Naive thymus-derived CD4-positive, alpha-beta T cell (primary cell): ENCODE results near the gene WNT3A. TPM values are rescaled to one million over a fixed set of nuclear protein-coding genes. Genes with fewer than 3 reads are reported as not detected.

Experiments used
- ATAC-seq: fragments of 150-1000 bp; cut with Tn5 transposase; 2 replicates; pipeline ENCODE4 v1.10.0; 2021; ENCODE audit warnings: mild to moderate bottlenecking, moderate library complexity
- CTCF ChIA-PET: fragments of 350-600 bp; sonication (Branson Sonifier 250); formaldehyde crosslinking; loops from one replicate; lab custom pipeline; 2021; ENCODE audit warnings: antibody characterized with exemption; lab: Charles Lee
- POLR2A ChIA-PET: fragments of 350-600 bp; sonication (Branson Sonifier 250); formaldehyde crosslinking; loops from one replicate; lab custom pipeline; 2021; ENCODE audit warnings: antibody characterized with exemption, inconsistent platforms; lab: Charles Lee
- DNase-seq, 9 donors: peaks; one replicate each; pipeline versions ENCODE4 v3.0.0 to v3.0.0-alpha.2; 2020 to 2022; ENCODE audit warnings: mixed read lengths in 1 of 9
- H3K27ac ChIP-seq: one replicate; pipeline ENCODE4 v1.7.0; 2013; ENCODE audit warnings: mild to moderate bottlenecking, low read depth, low read length, moderate library complexity
- H3K27me3 ChIP-seq, 2 donors: one replicate each; pipeline ENCODE4 v1.7.0; 2013; ENCODE audit warnings: low read length in 2 of 2, mild to moderate bottlenecking in 2 of 2, moderate library complexity in 2 of 2; ENCODE audit not compliant: control insufficient read depth in 2 of 2, insufficient read depth in 2 of 2
- H3K36me3 ChIP-seq, 3 experiments: 1 replicate in 2 of 3; 2 replicates in 1 of 3; pipeline ENCODE4 v1.7.0; 2013; ENCODE audit warnings: low read length in 3 of 3, mild to moderate bottlenecking in 3 of 3, moderate library complexity in 1 of 3; ENCODE audit not compliant: insufficient read depth in 3 of 3, control insufficient read depth in 2 of 3
- H3K4me1 ChIP-seq, 2 donors: one replicate each; pipeline ENCODE4 v1.7.0; 2013; ENCODE audit warnings: low read length in 2 of 2, mild to moderate bottlenecking in 2 of 2, moderate library complexity in 1 of 2; ENCODE audit not compliant: control insufficient read depth in 2 of 2, insufficient read depth in 2 of 2
- H3K4me3 ChIP-seq: 2 replicates; pipeline ENCODE4 v1.7.0; 2013; ENCODE audit warnings: mild to moderate bottlenecking, low read length
- H3K9me3 ChIP-seq, 3 experiments: 1 replicate in 2 of 3; 2 replicates in 1 of 3; pipeline ENCODE4 v1.7.0; 2013; ENCODE audit warnings: low read length in 3 of 3; ENCODE audit not compliant: control insufficient read depth in 2 of 3
- H3K27ac Mint-ChIP-seq, 9 donors: one replicate each; pipeline ENCODE4 v1.8.0; 2020 to 2022; ENCODE audit warnings: mixed read lengths in 9 of 9, mild to moderate bottlenecking in 8 of 9, moderate library complexity in 5 of 9, inconsistent platforms in 2 of 9
- H3K27me3 Mint-ChIP-seq, 5 donors: one replicate each; pipeline ENCODE4 v1.8.0; 2021 to 2022; ENCODE audit warnings: mixed read lengths in 5 of 5, mild to moderate bottlenecking in 1 of 5
- H3K36me3 Mint-ChIP-seq, 5 donors: one replicate each; pipeline ENCODE4 v1.8.0; 2020 to 2022; ENCODE audit warnings: mixed read lengths in 5 of 5, mild to moderate bottlenecking in 3 of 5, inconsistent platforms in 1 of 5
- H3K4me1 Mint-ChIP-seq, 7 donors: one replicate each; pipeline ENCODE4 v1.8.0; 2020 to 2022; ENCODE audit warnings: mixed read lengths in 7 of 7, mild to moderate bottlenecking in 3 of 7, inconsistent platforms in 1 of 7
- H3K4me3 Mint-ChIP-seq, 10 donors: one replicate each; pipeline ENCODE4 v1.8.0; 2020 to 2022; ENCODE audit warnings: mild to moderate bottlenecking in 10 of 10, mixed read lengths in 10 of 10, moderate library complexity in 6 of 10, inconsistent platforms in 2 of 10
- H3K9me3 Mint-ChIP-seq, 11 donors: one replicate each; pipeline ENCODE4 v1.8.0; 2020 to 2022; ENCODE audit warnings: mixed read lengths in 11 of 11, mild to moderate bottlenecking in 4 of 11, inconsistent platforms in 1 of 11, moderate library complexity in 1 of 11
- intact Hi-C, 2 donors: fragments of 100-400 bp; cut with micrococcal nuclease; formaldehyde crosslinking; loops; one replicate each; pipeline ENCODE4 v1.15.1; 2023
- polyA plus RNA-seq, 2 donors: library from polyadenylated mRNA; unstranded; fragments of 300-500 nt; fragmentation: Illumina TruSeq; gene quantifications; one replicate each; pipeline ENCODE4 v1.2.3, GENCODE V29; 2021
- total RNA-seq, 6 experiments: library from RNA in 5 of 6; stranded (reverse) in 5 of 6; gene quantifications; 1 replicate in 5 of 6; 2 replicates in 1 of 6; pipeline ENCODE4 v1.2.3 and lab custom pipeline; 2021 to 2026

Gene WNT3A
- total and polyA plus RNA-seq, 7 experiments from 2014 or later: not detected

DNA sequence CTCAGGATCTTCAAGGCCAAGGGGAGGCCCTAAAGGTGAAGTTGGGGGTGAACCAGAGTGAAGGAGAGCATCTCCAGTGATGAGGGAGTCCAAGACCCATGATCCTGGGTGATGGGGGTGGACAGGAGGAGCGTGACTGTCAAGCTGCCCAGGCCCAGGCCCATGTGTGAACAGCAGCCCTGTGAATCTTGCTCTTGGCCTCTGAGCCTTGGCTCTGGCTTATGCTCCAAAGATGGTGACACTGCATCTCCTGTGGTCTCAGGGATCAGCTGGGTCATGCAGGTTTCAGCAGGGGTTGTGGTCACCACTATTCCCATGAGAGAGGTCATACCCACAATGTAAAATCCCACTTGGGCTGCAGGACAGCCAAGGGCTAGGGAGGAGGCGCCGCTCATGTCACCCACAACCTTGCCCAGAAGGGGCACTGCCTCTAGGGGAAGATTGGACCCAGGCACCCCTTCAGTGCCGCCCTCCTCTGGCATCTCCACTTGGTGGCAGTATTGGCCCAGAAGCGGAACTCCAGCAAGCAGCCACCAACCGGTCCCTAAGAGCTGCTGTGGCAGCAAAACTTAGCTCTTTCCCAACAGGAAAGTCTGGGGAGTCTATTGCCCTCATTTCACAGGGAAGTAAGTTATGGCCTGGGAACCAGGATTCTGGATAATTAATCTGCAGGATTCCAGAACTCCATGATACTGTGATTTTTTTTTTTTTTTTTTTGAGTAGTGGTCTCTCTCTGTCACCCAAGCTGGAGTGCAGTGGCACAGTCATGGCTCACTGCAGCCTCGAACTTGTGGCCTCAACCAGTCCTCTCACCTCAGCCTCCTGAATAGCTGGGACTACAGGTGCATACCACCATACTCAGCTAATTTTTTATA is 7.5 kb upstream of the WNT3A start:
- POLR2A ChIA-PET: interaction anchor here (0.7 kb wide), 1 partner anchor 462 kb away, joined by 7 read pairs; no protein-coding TSS in a partner anchor
- Histone ChIP-seq H3K36me3 (no peaks in the 10 kb centered on the region), H3K27ac (no peak overlapping the region), H3K27me3 (peaks cover under 1 to 5% of the 10 kb centered on the region in 2 donors), H3K4me1 (no peaks in the 10 kb centered on the region), H3K9me3 (peaks cover 0 to 23% (median 0%) of the 10 kb centered on the region in 3 experiments), H3K4me3 (no peak overlapping the region)
- Mint-ChIP-seq H3K9me3 (peaks cover 7 to 41% (median 17%) of the 10 kb centered on the region in 11 donors), H3K27ac (no peak overlapping the region), H3K27me3 (peaks cover 9 to 44% (median 25%) of the 10 kb centered on the region in 5 donors), H3K4me3 (no peak overlapping the region), H3K36me3 (peaks cover 0 to 12% (median 0%) of the 10 kb centered on the region in 5 donors), H3K4me1 (no peaks in the 10 kb centered on the region)
- CTCF ChIA-PET: interaction anchor here (0.6 to 1.0 kb wide), 4 partner anchors 22 to 517 kb away, joined by 3 read pairs; no protein-coding TSS in a partner anchor
- intact Hi-C loops: loop anchor here (1.0 kb wide), 3 partner anchors 132 to 516 kb away; no protein-coding TSS in a partner anchor
- ATAC-seq: peak; percentile 93
- peak; percentile 42 to 74 (median 60) for DNase-seq

DNA sequence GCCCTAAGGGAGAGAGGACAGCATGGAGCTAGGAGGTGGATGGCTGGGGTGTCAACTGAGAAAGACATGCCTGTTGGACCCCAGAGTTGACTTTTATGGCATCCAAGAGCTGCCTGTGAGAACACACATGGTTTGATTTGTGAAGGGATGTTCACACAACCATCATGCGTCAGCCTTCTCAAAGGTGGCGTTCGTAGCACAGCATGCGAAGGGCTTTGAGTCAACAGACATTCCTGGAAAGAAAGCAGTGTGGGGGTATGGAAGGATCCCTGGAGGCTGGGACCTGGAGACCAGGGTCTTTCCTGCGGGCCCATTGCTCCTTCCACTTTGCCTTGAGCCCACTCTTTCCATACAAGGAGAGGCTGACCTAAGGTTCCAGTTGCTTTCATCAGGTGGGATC is 6.4 kb upstream of the WNT3A start:
- no peaks in the 10 kb centered on the region for H3K4me1 ChIP-seq
- no peaks in the 10 kb centered on the region for H3K36me3 ChIP-seq
- no peak for ATAC-seq
- intact Hi-C loops: no loop called here
- no peak for DNase-seq
- ChIA-PET POLR2A (no interaction called here), CTCF (no interaction called here)
- peaks cover 11 to 52% (median 29%) of the 10 kb centered on the region in 5 donors for H3K27me3 Mint-ChIP-seq
- no peak overlapping the region for H3K4me3 Mint-ChIP-seq
- peaks cover 6 to 17% of the 10 kb centered on the region in 2 donors for H3K27me3 ChIP-seq
- H3K27ac ChIP-seq: no peak overlapping the region
- peaks cover 0 to 12% (median 0%) of the 10 kb centered on the region in 5 donors for H3K36me3 Mint-ChIP-seq
- peaks cover 0 to 2% (median 0%) of the 10 kb centered on the region in 7 donors for H3K4me1 Mint-ChIP-seq
- peaks cover 5 to 37% (median 13%) of the 10 kb centered on the region in 11 donors for H3K9me3 Mint-ChIP-seq
- H3K27ac Mint-ChIP-seq: no peak overlapping the region
- no peak overlapping the region for H3K4me3 ChIP-seq
- H3K9me3 ChIP-seq: peaks cover 0 to 23% (median 0%) of the 10 kb centered on the region in 3 experiments

DNA sequence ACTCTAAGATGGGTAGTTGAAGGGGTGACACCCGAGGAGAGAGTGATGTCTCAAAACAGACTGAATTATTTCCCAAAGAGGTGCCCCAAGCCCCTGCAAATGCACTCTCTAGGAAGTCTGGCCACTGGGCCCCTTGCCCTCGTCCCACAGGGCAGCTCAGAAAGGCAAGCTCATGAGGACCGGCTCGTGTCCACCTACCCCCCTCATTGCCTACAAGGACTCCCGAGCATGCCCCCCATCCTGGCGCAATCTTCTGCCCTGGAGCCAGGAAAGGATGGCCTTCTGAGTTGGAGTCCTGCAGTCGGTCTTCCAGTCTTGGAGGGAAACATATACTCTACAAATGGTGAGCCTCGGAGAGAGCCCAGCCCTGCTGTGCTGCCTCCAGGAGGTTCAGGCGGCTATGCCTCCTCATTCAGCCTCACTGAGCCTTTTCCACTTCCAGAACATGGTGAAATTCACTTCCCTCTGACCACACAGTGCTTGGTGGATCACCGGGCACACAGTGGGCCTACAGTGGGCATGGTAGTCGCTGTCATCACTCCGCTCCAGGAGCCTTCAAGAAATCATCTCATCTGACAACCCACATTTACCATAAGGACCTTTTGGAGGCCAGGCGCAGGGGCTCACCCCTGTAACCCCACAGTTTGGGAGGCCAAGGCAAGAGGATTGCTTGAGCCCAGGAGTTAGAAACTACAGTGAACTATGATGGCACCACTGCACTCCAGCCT is 5.8 kb upstream of the WNT3A start:
- H3K4me1 Mint-ChIP-seq: peaks cover 0 to 2% (median 0%) of the 10 kb centered on the region in 7 donors
- no peak overlapping the region for H3K4me3 Mint-ChIP-seq
- Histone ChIP-seq H3K27ac (no peak overlapping the region), H3K4me1 (no peaks in the 10 kb centered on the region), H3K4me3 (no peak overlapping the region), H3K9me3 (peaks cover 0 to 18% (median 0%) of the 10 kb centered on the region in 3 experiments), H3K27me3 (peaks cover 6 to 17% of the 10 kb centered on the region in 2 donors), H3K36me3 (no peaks in the 10 kb centered on the region)
- intact Hi-C loops: no loop called here
- DNase-seq: no peak
- peaks cover 17 to 53% (median 34%) of the 10 kb centered on the region in 5 donors for H3K27me3 Mint-ChIP-seq
- ATAC-seq: no peak
- H3K27ac Mint-ChIP-seq: no peak overlapping the region
- ChIA-PET POLR2A (no interaction called here), CTCF (no interaction called here)
- H3K9me3 Mint-ChIP-seq: peaks cover 5 to 31% (median 12%) of the 10 kb centered on the region in 11 donors
- H3K36me3 Mint-ChIP-seq: peaks cover 0 to 7% (median 0%) of the 10 kb centered on the region in 5 donors

GRCh38 chr1:228001738-228002535 is 4.9 kb upstream of the WNT3A start:
- CTCF ChIA-PET: no interaction called here
- Histone ChIP-seq H3K4me1 (no peaks in the 10 kb centered on the region), H3K4me3 (no peak overlapping the region), H3K27me3 (peaks cover 6 to 17% of the 10 kb centered on the region in 2 donors), H3K36me3 (no peaks in the 10 kb centered on the region), H3K27ac (no peak overlapping the region), H3K9me3 (peaks cover 0 to 13% (median 0%) of the 10 kb centered on the region in 3 experiments)
- Mint-ChIP-seq H3K27ac (no peak overlapping the region), H3K27me3 (peaks cover 18 to 56% (median 36%) of the 10 kb centered on the region in 5 donors), H3K4me3 (no peak overlapping the region), H3K36me3 (peaks cover 0 to 5% (median 0%) of the 10 kb centered on the region in 5 donors), H3K4me1 (peaks cover 0 to 4% (median 0%) of the 10 kb centered on the region in 7 donors), H3K9me3 (peaks cover 0 to 21% (median 5%) of the 10 kb centered on the region in 11 donors)
- POLR2A ChIA-PET: no interaction called here
- intact Hi-C loops: no loop called here
- DNase-seq (no peak), ATAC-seq (no peak)

DNA sequence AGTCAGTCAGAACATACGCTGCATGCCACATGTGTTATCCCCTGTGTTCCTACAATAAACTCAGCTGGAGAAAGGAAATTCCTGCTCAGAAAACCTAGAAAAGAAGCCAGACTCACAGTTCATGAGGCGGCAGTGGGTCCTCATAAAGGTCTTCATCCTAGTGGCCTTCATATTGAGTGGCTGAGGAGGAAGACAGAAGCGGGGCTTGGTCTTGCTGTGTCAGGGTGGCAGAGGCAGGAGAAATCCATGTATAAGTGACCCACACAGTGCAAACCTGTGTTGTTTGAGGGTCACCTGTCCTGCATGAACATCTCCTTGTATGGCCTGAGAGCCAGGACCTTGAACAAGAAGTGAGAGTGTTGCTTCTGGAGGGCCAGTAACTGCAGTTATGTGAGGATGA is 4.0 kb upstream of the WNT3A start:
- no peak overlapping the region for H3K4me3 Mint-ChIP-seq
- Histone ChIP-seq H3K27me3 (peaks cover 6 to 17% of the 10 kb centered on the region in 2 donors), H3K4me3 (no peak overlapping the region), H3K36me3 (no peaks in the 10 kb centered on the region), H3K27ac (no peak overlapping the region), H3K9me3 (peaks cover 0 to 7% (median 0%) of the 10 kb centered on the region in 3 experiments), H3K4me1 (no peaks in the 10 kb centered on the region)
- peaks cover 0 to 9% (median 0%) of the 10 kb centered on the region in 7 donors for H3K4me1 Mint-ChIP-seq
- no peak overlapping the region for H3K27ac Mint-ChIP-seq
- CTCF ChIA-PET: no interaction called here
- intact Hi-C loops: no loop called here
- DNase-seq (no peak), ATAC-seq (no peak)
- H3K27me3 Mint-ChIP-seq: peaks cover 22 to 56% (median 41%) of the 10 kb centered on the region in 5 donors
- peaks cover 0 to 5% (median 0%) of the 10 kb centered on the region in 5 donors for H3K36me3 Mint-ChIP-seq
- POLR2A ChIA-PET: no interaction called here
- H3K9me3 Mint-ChIP-seq: peaks cover 0 to 14% (median 5%) of the 10 kb centered on the region in 11 donors
